KMS-11 (cell line): ENCODE results near the gene KEAP1.
"Not testable (repeated sequence)": the region's sequence is repeated elsewhere in the genome, so short reads cannot be mapped to it uniquely, and the experiment has no call there.

Source experiments
- H2AFZ ChIP-seq: fragments of 200-600 bp; sonication (generic); 2 replicates; pipeline ENCODE4 v1.6.1; 2016; ENCODE audit warnings: antibody characterized with exemption, mixed run types, low read depth
- H3K27ac ChIP-seq: fragments of 200-600 bp; sonication (generic); 2 replicates; pipeline ENCODE4 v1.6.1; 2016; ENCODE audit warnings: mild to moderate bottlenecking, mixed run types
- H3K27me3 ChIP-seq: fragments of 200-600 bp; sonication (generic); 2 replicates; pipeline ENCODE4 v1.6.1; 2017; ENCODE audit warnings: mild to moderate bottlenecking, low read depth, mixed run types, moderate library complexity; ENCODE audit not compliant: insufficient read depth
- H3K36me3 ChIP-seq: fragments of 200-600 bp; sonication (generic); 2 replicates; pipeline ENCODE4 v1.6.1; 2017; ENCODE audit warnings: mild to moderate bottlenecking, mixed run types; ENCODE audit not compliant: insufficient read depth
- H3K4me1 ChIP-seq: fragments of 200-600 bp; sonication (generic); 2 replicates; pipeline ENCODE4 v1.6.1; 2016; ENCODE audit warnings: mild to moderate bottlenecking, low read depth, mixed run types; ENCODE audit not compliant: poor library complexity, severe bottlenecking
- H3K4me2 ChIP-seq: fragments of 200-600 bp; sonication (generic); 2 replicates; pipeline ENCODE4 v1.7.0; 2016; ENCODE audit warnings: mild to moderate bottlenecking, mixed run types
- H3K4me3 ChIP-seq: fragments of 200-600 bp; sonication (generic); IDR thresholded peaks from 2 replicates; pipeline ENCODE4 v1.6.1; 2017; ENCODE audit warnings: low read depth, low read length, mixed read lengths; ENCODE audit not compliant: insufficient read depth
- H3K79me2 ChIP-seq: fragments of 200-600 bp; sonication (generic); 2 replicates; pipeline ENCODE4 v1.6.1; 2016; ENCODE audit warnings: low read depth, mixed run types; ENCODE audit not compliant: insufficient read depth
- H3K9ac ChIP-seq: fragments of 200-600 bp; sonication (generic); 2 replicates; pipeline ENCODE4 v1.6.1; 2016; ENCODE audit warnings: mild to moderate bottlenecking, mixed run types
- H4K20me1 ChIP-seq: fragments of 200-600 bp; sonication (generic); 2 replicates; pipeline ENCODE4 v1.6.1; 2016; ENCODE audit warnings: mild to moderate bottlenecking, mixed run types; ENCODE audit not compliant: insufficient read depth
- CTCF ChIP-seq: fragments of 200-600 bp; sonication (generic); conservative IDR thresholded peaks from 2 replicates; pipeline ENCODE4 v1.6.1; 2017; ENCODE audit warnings: low read depth, mild to moderate bottlenecking, antibody characterized with exemption, low read length, moderate library complexity, mixed read lengths

The KEAP1 gene

GRCh38 chr19:10532457-10532856 is 29.3 kb upstream of the KEAP1 start:
- Histone ChIP-seq H3K4me1 (no peaks in the 10 kb centered on the region), H3K36me3 (no peaks in the 10 kb centered on the region), H3K9ac (no peak overlapping the region), H3K27me3 (peaks cover 11% of the 10 kb centered on the region; the same call in 1 of the 2 replicates), H3K4me2 (no peak overlapping the region), H3K79me2 (no peaks in the 10 kb centered on the region), H3K4me3 (no peak overlapping the region), H4K20me1 (no peaks in the 10 kb centered on the region), H2AFZ (no peak overlapping the region), H3K27ac (no peak overlapping the region)
- TF ChIP-seq CTCF: no peak

GRCh38 chr19:10526887-10527286 is 23.7 kb upstream of the KEAP1 start:
- not testable (repeated sequence) for H3K27me3 ChIP-seq, H3K9ac ChIP-seq, H3K4me3 ChIP-seq, H3K79me2 ChIP-seq, H3K27ac ChIP-seq, H3K4me1 ChIP-seq, H4K20me1 ChIP-seq, H2AFZ ChIP-seq, H3K36me3 ChIP-seq, H3K4me2 ChIP-seq

- TF ChIP-seq CTCF: no peak
- H4K20me1 ChIP-seq: no peaks in the 10 kb centered on the region
- no peaks in the 10 kb centered on the region for H3K79me2 ChIP-seq
- no peak overlapping the region for H3K4me3 ChIP-seq
- no peaks in the 10 kb centered on the region for H3K4me1 ChIP-seq
- no peak overlapping the region for H3K4me2 ChIP-seq
- no peaks in the 10 kb centered on the region for H3K27me3 ChIP-seq
- H3K9ac ChIP-seq: no peak overlapping the region
- H3K27ac ChIP-seq: no peak overlapping the region
- H3K36me3 ChIP-seq: no peaks in the 10 kb centered on the region
- H2AFZ ChIP-seq: no peak overlapping the region
These were observed 22.5 kb upstream of the KEAP1 start for GRCh38 chr19:10525636-10526035.

GRCh38 chr19:10523135-10523636 is 20.0 kb upstream of the KEAP1 start:
- TF ChIP-seq CTCF: no peak
- Histone ChIP-seq H3K9ac (no peak overlapping the region), H2AFZ (no peak overlapping the region)

GRCh38 chr19:10521461-10522171 is 18.5 kb upstream of the KEAP1 start:
- Histone ChIP-seq H2AFZ (no peak overlapping the region), H3K4me2 (no peak overlapping the region), H4K20me1 (no peaks in the 10 kb centered on the region), H3K9ac (no peak overlapping the region), H3K27me3 (peaks cover 19% of the 10 kb centered on the region), H3K36me3 (no peaks in the 10 kb centered on the region), H3K79me2 (no peaks in the 10 kb centered on the region), H3K4me1 (no peaks in the 10 kb centered on the region), H3K4me3 (no peak overlapping the region), H3K27ac (no peak overlapping the region)
- no peak for TF ChIP-seq CTCF

More at GRCh38 chr19:10523135-10523636, 20.0 kb upstream of the KEAP1 start:
- Histone ChIP-seq H4K20me1 (no peaks in the 10 kb centered on the region), H3K79me2 (no peaks in the 10 kb centered on the region), H3K27ac (no peak overlapping the region), H3K27me3 (peaks cover 14% of the 10 kb centered on the region), H3K4me3 (no peak overlapping the region), H3K4me1 (no peaks in the 10 kb centered on the region), H3K4me2 (no peak overlapping the region), H3K36me3 (no peaks in the 10 kb centered on the region)
